Ovary (tissue), 3 donors: ENCODE data around the gene NPAS2.

ENCODE experiments used
- EP300 ChIP-seq: sonication (generic); formaldehyde crosslinking; IDR thresholded peaks from one replicate; pipeline ENCODE4 v1.6.1; 2017; ENCODE audit warnings: antibody characterized with exemption
- TF ChIP-seq, protein P1 (sequence below), 3 donors: fragments of 450-650 bp in 2 of 3; fragments of 200-600 bp in 1 of 3; IDR thresholded peaks; one replicate each; pipeline versions ENCODE4 v1.5.1 to v1.8.0; 2016 to 2022; ENCODE audit warnings: antibody characterized with exemption in 3 of 3, mild to moderate bottlenecking in 1 of 3
- donor health status: DM: no; HTN: no; CAD: no.

DNA sequence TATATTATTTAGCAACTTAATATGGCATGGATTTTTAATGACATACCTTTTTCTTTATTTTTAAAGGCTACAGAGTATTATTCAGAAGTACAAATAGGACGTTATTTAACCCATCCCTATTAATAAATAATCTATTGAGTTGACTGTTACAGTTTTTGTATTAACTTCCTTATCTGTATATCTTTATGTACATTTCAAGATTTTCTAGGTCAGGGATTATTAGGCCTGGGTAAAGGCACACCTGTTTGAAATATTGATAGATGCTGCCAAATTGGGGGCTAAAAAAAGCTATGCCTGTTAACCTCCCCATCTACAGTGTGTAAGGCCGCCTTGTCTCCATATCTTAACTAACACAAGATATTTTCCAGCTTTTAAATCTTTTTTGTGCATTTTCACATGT is 6.6 kb downstream of the NPAS2 start:
- TF ChIP-seq EP300: no peak
- TF ChIP-seq, protein P1, sequence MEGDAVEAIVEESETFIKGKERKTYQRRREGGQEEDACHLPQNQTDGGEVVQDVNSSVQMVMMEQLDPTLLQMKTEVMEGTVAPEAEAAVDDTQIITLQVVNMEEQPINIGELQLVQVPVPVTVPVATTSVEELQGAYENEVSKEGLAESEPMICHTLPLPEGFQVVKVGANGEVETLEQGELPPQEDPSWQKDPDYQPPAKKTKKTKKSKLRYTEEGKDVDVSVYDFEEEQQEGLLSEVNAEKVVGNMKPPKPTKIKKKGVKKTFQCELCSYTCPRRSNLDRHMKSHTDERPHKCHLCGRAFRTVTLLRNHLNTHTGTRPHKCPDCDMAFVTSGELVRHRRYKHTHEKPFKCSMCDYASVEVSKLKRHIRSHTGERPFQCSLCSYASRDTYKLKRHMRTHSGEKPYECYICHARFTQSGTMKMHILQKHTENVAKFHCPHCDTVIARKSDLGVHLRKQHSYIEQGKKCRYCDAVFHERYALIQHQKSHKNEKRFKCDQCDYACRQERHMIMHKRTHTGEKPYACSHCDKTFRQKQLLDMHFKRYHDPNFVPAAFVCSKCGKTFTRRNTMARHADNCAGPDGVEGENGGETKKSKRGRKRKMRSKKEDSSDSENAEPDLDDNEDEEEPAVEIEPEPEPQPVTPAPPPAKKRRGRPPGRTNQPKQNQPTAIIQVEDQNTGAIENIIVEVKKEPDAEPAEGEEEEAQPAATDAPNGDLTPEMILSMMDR (IDR thresholded peaks at IDR 0.05): no peak
